Activated T-cell treated with anti-CD3 and anti-CD28 coated beads for 24 hours (primary cell): ENCODE measurements around the gene NOL4L.
A peak's percentile ranks its signal among the peaks of the same experiment; 100 is the strongest.
"Not testable (repeated sequence)": the region's sequence is repeated elsewhere in the genome, so short reads cannot be mapped to it uniquely, and the experiment has no call there.

ENCODE experiments used
- DNase-seq: peaks from one replicate; pipeline ENCODE4 v3.0.0-alpha.2; 2020; ENCODE audit warnings: low read depth

NOL4L gene

GRCh38 chr20:32507998-32508774 lies 76.9 kb downstream of the NOL4L start:
- no peak for DNase-seq

- no peak for DNase-seq
Measured at GRCh38 chr20:32506721-32507120, 78.4 kb downstream of the NOL4L start.

DNA sequence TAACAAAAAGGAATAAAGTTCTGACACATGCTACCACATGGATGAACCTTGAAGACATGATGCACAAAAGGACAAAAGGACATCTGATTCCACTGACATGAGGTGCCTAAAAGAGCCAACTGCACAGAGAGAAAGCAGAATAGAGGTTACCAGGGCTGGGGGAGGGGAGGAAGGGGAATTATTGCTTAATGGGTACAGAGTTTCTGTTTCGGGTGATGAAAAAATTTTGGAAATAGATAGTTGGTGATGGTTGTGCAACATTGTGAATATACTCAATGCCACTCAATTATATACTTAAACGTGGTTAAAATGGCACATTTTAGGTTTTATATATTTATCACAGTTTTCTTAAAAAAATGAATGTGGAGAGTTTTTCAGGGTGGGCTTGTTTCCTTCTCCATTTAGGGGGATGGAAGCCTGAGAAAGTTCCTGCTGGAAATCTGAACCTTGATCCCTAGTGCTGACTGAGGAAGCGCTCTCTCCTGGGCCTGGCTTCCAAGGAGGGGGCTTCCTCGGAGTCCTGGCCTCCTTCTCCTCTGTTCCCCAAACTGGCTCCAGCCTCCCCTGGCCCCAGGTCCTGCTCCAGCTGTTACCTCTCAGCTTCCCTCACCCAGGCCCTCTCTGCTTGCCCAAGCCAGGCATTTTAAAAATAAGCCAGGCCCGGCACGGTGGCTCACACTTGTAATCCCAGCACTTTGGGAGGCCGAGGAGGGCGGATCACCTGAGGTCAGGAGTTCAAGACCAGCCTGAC lies 79.2 kb downstream of the NOL4L start:
- DNase-seq, result no peak

- no peak for DNase-seq
Measured at GRCh38 chr20:32501709-32502108, 83.4 kb downstream of the NOL4L start.

DNA sequence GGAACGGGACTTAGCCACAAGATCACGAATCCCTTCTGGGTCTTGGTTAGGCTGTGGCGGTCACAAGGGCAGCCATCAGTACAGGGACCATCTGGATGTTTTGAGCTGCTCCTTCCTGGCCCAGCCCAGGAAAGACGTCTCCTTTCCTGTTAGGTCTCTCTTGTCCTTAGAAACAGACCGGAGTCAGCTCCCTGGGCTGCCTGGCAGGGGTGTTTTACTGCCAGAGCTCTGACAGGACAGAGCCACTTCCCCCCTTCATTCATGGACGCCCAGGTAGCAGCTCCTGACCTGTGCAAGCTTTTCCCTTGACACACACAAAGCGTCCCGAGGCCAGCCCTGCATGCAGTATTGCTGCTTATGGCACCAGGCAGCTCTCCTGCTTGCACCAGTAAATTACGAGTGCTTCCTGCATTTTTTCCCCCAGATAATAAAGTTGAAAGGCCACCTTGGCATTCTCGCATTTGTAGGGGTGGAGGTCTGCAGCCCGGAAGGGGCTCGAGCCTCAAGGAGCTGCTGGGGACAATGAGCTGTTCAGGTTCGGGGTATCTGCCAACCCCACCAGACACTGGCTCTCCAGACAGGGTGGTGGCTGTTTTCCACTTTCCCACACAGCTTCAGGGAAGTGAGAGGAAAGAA lies 87.4 kb downstream of the NOL4L start:
- DNase-seq, result no peak

- no peak for DNase-seq
Measured at GRCh38 chr20:32496811-32497533, 88.2 kb downstream of the NOL4L start.

GRCh38 chr20:32495949-32496348 lies 89.2 kb downstream of the NOL4L start:
- no peak for DNase-seq

DNA sequence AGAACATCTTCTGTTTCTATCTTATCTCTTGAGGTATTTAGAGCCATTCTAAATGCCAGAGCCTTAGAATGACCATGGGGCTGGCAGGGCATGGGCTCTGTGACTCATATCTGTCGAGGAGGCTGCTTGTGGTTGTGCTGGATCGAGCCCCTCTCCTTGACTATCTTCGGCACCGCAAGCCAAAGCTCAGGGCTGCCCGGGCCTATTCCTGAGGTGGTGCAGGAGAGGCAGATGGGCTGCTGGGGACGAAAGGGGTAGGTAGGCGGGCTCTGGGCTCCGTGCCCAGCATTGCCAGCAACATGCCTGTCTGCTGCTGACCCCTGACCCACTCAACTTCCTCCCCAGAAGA lies 89.9 kb downstream of the NOL4L start:
- DNase-seq, result no peak

GRCh38 chr20:32494483-32495216 lies 90.5 kb downstream of the NOL4L start:
- DNase-seq, result no peak

DNA sequence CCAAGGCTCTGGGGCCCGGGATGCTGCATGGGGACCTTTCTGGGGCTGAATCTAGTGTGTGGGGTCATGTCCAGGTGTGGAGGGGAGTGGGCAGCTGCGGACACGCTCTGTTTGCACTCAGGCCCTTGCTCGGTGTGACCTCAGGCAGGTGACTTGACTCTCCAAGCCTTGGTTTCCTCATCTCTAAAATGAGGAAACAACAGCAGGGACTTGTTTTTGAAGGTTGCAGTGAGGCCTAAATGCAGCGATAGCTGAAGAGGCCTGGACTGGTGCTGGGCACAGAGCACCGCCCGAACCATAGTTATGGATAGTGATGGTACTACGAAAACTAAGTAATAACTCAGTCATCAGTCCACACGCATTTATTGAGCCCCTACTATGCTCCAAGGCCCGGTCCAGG lies 91.8 kb downstream of the NOL4L start:
- no peak for DNase-seq

- not testable (repeated sequence) for DNase-seq
Measured at GRCh38 chr20:32491764-32492151, 93.4 kb downstream of the NOL4L start.

- DNase-seq, result no peak
Measured at GRCh38 chr20:32490942-32491763, 94.0 kb downstream of the NOL4L start.

GRCh38 chr20:32488066-32488838 lies 96.9 kb downstream of the NOL4L start:
- no peak for DNase-seq

DNA sequence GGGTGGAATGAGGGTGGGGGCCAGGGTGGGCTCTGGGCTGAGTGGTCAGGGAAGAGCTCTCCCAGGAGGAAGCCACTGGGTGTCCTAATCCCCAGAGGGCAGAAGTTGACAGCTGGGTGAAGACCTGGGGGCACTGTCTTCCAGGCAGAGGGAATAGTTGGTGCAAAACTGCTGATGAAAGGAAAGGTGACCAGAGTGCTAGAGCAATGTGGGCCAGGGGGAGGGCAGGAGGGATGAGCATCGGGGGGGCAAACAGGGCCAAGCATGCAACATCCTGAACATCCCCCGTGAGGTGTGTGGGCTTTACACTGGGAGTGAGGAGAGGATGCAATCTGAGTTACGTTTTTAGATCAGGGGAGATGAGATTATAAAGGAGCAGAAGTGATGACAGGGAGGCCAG lies 97.8 kb downstream of the NOL4L start:
- no peak for DNase-seq

DNA sequence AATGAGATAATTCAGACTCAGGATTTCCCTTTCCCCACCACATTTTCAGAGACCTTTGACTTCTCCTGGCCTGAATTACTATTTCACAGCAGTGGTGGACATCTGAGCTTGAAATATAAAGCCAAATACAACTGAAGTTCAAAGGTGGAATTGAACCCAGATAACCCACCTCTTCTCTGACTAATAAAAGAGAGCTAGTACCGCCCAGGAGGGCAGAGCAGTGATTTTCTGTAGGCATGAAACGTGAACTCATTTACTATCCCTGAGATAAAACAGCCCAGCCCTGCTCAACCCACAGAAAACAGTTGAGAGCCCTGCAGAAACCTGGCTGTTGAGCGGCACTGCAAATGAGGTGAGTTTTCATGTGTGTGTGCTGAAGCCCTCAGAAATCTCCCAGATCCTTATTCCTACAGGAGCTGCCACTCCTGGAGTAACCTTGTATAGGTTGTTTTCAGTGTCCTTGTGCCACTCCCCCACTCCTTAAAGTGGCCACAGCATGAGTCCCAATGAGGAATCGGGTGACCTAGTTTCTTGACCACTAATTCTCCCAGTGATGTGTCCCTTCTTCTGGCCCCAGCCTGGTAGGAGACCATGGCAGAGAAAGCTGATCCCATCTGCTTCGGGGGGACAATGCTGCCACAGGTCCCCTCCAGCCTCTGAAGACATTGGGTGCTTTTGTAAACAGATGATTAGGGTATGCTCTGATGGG lies 99.2 kb downstream of the NOL4L start:
- DNase-seq, result no peak

GRCh38 chr20:32484958-32485769 lies 100.0 kb downstream of the NOL4L start:
- DNase-seq, result peak; percentile 73

DNA sequence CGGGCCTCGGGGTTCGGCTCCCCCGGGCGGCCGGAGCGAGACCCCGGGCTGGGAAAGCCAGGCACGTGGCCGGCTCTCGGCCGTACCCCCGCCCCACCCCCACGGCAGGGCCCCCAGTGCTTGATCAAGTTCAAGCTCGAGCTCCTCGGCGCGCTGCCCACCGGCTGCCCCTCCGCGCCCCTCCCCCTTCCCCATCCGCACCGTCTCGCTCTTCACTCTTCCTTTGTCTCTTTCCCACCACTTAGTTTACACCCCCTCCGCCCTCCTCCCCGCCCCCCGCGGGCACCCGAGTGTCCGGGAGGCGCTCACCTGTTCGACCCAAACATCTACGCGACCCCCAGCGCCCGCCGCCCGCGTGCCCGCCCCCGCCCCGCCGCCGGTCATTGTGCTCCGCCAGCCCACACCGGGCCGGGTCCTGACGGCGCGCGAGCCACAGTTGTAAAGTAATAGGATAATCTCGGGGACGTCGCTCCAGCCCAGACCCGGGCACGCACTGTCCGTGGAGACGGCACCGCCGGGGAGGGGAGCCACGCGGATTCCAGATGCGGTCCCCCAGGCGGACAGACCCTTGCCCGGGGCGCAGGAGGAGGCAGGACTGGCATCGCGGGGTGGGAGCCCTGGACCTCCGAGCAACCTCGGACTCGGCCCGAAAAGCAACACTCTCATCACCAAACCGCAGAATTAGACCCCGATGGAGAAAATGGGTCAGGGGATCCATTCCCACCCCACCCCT lies 100.7 kb downstream of the NOL4L start:
- no peak for DNase-seq
